ENCODE measurements around the gene FAM111A. TPM values are rescaled to one million over a fixed set of nuclear protein-coding genes. Genes with fewer than 3 reads are reported as not detected.
"Not testable (repeated sequence)": the region's sequence is repeated elsewhere in the genome, so short reads cannot be mapped to it uniquely, and the experiment has no call there.

The FAM111A gene, protein sequence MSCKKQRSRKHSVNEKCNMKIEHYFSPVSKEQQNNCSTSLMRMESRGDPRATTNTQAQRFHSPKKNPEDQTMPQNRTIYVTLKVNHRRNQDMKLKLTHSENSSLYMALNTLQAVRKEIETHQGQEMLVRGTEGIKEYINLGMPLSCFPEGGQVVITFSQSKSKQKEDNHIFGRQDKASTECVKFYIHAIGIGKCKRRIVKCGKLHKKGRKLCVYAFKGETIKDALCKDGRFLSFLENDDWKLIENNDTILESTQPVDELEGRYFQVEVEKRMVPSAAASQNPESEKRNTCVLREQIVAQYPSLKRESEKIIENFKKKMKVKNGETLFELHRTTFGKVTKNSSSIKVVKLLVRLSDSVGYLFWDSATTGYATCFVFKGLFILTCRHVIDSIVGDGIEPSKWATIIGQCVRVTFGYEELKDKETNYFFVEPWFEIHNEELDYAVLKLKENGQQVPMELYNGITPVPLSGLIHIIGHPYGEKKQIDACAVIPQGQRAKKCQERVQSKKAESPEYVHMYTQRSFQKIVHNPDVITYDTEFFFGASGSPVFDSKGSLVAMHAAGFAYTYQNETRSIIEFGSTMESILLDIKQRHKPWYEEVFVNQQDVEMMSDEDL
- polyA plus RNA-seq (ENCODE audit: insufficient read length in 4 of 4) = 10 to 100 TPM; 48.3 to 90.1 (median 65.6) TPM

DNA sequence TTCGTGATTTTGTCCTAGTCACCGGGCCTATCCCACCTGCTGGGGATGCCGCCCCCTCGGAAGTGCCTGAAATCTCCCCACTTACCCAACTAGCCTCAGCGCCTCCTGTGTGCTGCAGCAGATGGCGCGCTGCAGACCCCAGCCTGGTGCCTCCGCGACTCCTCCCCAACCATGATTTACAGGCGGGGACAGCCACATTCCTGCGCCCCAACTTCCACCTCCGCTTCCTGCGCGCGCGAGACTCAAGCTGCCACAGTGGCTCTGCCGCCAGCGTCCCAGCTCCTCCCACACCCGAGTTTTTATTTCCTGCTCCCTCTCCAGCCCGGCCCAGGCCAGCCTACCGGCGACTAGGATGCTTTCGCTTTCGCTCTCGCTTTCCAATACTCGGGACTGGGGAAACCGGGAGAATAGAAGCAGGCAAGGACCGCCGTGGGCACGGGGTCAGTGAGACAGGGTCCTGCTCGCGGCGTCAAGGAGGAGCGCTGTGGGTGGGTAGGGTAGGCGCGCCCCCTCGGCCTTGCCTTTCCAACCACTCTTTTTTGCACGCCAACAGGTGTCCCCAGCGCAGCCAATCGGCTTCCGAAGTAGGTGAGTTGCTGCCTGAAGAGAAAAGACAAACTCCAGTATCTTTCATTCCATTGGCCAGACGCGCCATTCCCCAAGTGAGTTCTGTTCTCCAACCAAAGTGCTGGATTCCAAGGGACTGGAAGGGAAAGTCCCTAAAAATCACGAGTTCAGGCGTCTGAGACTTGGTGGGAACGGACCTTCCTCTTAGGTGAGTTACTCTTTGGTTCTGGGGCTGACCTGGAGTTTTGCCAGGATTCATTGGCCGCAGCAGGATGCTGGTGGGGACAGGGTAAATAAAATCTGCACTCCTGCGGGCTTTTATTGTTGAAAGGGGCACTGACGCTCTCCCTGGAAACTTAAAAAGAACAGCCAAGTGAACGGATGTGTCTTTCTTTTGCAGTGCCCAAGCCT, at the start of gene FAM111A:
Gene FAM111A (plus strand): TSS at position 327 of the 978 bp plus-strand sequence. CDS start 6,017 bp downstream, outside the sequence.
- peak in 3 of 4 donors; percentile 67 to 83 (median 82) for DNase-seq (ENCODE audit: low read depth in 4 of 4, low spot score in 2 of 4)

DNA sequence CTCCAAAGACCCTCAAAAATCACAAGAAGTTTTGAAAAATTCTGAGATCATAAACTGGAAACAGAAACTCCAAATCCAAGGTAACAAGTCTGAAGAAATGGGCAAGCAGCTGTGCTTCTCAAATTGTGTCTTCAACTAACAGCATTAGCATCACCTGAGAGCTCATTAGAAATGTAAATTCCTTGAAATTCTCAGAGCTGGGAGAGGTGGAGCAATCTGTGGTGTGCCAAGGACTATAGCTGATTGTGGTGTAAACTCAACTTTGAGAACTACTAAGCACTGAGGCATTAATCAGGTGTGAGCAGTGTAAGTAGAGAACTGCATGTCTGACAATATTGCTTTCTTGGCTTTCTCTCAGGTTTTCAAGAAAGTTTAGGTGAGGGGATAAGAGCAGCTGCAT, 49.1 kb upstream of the FAM111A start:
- DNase-seq (ENCODE audit: low read depth in 4 of 4, low spot score in 2 of 4) = not testable (repeated sequence)

DNA sequence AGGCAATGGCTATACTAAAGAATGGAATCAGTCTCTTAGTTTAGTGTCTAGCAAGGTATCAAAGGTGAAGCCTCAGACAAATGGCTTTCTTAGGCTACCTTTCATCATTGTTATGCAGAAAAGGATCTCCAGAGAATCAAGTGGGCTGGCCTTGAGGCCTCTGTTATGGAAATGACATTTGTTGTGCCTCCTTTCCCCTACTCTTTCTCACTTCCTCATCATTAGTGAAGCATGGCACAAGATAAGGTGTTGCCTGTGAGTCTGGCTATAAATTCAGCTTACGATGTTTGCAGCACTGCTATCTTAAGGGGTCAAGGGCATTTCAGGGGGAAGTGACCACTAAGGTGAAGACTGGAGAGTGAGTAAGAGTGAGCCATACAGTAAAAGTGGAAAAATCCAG, 47.4 kb upstream of the FAM111A start:
- DNase-seq (ENCODE audit: low read depth in 4 of 4, low spot score in 2 of 4) = not testable (repeated sequence)

DNA sequence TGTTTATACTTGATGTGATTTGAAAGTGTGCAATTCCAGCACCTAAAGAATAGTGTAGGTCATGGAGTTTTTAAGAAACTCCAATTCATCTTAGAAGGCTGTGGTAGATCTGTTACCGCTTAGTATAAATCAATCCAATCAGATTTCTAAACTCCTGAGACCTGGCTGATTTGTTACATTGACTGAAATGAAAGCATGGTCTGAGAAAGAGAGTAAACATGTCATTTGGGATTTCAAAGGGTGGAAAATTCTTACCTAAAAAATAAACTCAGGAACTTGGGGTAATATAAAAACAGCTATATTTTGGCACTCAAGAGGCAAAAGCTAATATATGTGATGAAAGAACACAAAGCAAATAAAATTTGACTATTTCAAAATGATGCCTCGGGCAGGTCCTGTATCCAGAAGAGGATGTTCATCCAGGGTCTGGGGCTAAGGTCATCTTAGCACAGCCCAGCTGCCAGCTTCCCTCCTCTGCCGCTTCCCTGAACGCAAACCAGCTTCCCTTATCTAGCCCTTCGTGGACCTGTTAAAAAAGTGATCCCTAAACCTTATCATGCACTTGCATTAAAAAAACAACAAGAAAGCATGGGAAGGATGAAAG, 46.6 kb upstream of the FAM111A start:
- not testable (repeated sequence) for DNase-seq (ENCODE audit: low read depth in 4 of 4, low spot score in 2 of 4)

DNA sequence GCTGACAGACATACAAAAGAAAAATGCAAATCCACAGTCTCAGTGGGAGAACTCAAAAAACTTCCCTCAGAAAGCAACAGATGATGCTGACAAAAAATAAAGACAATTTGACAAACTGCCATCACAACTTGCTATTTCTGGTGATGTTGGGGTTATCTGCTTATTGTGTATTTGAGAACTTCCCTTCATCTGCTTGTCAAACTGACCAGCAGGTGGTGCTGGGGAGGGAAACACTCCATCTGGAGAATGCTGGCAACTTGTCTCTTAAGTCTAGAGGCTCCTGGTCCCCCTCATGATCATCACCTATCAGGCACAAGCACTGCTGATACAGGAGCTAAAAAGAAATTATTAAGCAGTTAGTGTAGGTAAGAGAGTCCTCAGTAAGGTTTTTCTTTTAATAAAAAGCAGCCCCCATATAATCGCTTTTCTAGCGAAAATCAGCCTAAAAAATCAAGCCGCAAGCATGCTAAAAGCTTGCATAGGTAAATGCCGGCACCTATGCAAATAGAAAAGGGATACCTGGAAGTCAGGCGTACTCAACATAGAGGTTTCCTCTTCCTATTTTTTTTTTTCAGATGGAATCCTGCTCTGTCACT, 45.4 kb upstream of the FAM111A start:
- DNase-seq (ENCODE audit: low read depth in 4 of 4, low spot score in 2 of 4) = peak in 1 of 4 donors; percentile 40

DNA sequence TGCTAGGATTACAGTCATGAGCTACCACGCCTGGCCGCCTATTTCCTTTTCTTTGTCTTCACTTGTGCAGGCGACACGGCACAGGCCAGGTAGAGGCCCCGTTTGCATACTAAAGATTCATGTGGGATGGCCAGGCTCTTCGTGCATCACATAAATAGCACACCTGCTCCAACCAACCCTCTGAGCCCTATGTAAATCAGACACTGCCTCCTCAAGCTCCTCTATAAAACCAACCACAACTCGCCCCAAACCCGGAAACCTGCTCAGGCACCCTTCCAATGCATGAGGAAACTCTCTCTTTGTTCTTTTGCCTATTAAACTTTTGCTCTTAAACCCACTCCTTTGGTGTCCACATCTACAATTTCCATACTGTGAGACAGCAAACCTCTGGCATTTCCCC, 44.7 kb upstream of the FAM111A start:
- not testable (repeated sequence) for DNase-seq (ENCODE audit: low read depth in 4 of 4, low spot score in 2 of 4)

DNA sequence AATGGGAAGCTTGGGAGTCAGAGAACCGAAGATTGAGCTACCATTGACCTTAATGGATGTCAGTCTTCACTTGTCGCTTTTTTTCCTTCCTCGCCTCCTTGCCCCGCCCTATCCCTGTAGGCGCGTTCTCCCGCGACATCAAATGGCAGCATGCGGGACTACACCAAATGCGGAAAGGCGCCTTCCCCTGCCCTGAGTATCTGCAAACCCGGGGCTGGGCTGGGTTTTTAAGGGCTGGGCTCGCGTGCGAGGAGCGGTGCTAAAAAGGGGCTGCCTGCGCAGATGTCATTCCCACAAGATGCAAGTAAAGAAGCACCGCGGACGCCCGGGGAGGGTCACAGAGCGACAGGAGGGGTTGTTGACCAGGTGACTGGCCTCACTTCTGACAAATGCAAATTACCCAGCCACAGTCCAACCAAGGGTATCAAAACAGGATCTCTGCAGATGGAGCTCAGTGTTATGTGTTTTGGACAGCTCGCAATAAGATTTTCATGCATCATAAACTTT, 40.3 kb upstream of the FAM111A start:
- DNase-seq (ENCODE audit: low read depth in 4 of 4, low spot score in 2 of 4) = peak in 2 of 4 donors; percentile 25 to 48

DNA sequence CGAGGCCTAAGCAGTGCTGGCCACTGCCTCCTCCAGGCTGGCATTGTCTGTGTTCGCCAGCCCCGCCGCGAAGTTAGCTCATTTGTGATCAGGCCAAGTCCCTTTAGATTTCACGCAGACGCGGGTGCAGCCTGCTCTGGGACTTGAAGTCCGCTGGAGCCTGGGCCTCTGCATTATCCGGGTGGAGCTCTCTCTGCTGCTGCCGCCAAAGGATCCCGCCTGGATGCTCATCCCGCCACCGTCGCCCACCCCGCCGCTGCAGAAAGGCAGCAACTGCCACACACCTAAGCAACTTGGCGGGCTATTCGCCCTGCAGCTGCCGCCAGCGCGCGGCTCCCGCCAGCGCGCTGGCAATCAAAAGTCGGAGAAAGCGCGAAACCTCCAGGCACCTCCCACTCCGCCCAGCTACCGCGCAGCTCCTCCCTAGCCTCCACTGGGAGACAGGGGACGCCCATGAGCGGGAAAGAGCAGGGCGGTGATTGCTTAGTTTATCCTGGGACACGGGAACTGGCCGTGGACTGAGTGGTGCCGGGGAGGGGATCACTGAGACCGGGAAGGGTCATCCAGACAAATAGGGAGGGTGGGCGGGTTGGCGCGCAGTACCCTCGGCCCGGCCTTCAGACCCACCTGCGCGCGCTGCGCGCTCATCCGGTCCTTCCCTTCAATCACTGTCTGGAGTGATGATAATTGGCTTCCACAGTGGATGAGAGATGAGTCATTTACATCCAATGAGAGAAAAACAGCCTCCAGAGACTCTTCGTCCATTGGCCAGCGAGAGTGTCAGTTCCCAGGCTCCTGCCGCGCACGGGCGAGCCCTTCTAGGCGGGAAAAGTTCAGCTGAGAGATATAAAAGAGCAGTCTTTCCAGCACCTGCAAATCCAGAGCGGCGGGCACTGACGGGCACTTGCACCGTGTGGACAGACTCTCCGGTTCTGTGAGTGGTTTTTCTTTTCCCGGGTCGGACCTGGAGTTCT, 36.0 kb upstream of the FAM111A start, which contains the start of gene FAM111B:
Gene FAM111B (plus strand): TSS at position 875 of the 974 bp plus-strand sequence. CDS start 2,389 bp downstream, outside the sequence.
- DNase-seq (ENCODE audit: low read depth in 4 of 4, low spot score in 2 of 4) = peak; percentile 63 to 89 (median 77)

DNA sequence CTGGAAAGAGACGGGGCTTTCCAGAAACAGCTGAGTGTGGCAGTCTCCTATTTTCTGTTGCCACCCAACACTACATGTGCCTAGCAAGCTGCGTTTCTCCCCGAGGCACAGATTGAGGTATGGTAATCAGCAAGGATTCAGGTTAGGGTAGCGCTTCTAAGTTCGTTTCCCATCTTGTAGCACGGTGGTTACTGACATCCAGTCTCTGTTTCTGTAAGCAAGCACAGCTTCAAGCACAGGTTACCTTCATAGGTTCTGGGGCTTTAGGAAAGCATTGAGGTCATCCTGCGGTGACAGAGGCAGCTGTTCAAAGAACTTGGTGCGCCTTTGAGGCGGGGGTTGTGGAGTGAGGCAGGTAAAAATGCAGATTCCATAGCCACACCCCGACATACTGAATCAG, 34.9 kb upstream of the FAM111A start:
- DNase-seq (ENCODE audit: low read depth in 4 of 4, low spot score in 2 of 4) = peak in 1 of 4 donors; percentile 17

DNA sequence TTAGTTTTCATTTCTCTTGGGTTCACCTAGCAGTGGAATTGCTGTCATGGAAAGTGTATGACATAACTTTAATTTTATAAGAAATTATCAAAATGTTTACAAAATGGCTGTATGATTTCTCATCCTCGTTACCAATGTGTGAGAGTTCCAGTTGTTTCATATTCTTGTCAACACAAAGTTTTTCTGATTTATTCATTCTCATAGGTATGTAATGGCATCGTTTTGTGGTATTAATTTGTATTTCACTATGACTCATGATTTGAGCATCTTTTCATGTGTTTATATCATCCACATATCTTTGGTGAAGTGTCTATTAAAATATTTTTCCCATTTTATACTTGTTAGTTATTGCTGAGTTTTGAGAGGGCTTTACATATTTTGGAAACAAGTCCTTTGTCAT, 30.2 kb upstream of the FAM111A start:
- DNase-seq (ENCODE audit: low read depth in 4 of 4, low spot score in 2 of 4) = no peak

DNA sequence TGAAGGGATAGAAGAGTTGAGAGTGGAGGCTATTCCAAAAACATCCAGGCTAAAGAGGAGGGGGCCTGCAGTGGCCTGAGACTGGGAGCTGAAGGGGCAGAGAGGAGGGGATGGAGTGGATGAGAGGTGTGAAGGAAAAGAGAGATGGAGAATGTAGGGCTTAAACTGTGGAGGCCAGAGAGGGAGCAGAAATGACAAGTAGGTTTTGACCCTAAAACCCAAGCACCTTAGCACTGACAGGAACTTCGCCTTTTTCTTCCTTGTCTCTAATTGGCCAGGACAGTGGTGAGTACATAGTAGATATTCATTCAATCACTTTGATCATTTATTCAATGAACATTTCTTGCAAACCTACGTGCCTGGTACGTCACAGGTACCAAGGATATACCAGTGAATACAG, 28.3 kb upstream of the FAM111A start:
- no peak for DNase-seq (ENCODE audit: low read depth in 4 of 4, low spot score in 2 of 4)

DNA sequence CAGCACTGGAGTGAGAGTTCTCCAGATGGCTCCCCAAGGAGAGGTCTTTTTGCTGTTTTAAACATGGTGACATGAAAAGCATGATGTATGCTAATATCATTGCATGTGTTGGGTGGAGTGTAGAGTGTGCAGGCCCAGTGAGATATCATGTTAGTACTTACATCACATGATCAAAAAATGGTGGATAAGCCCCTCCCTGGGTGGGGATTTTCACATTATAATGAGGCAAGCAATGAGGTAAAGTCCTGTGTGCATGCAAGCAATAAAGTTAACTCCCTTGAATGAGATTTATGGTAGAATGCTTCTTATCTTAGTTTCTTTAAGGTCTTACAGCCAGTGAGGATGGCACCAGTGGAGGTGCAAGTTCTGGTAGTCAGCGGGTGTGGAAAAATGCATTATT, 27.1 kb upstream of the FAM111A start:
- no peak for DNase-seq (ENCODE audit: low read depth in 4 of 4, low spot score in 2 of 4)

DNA sequence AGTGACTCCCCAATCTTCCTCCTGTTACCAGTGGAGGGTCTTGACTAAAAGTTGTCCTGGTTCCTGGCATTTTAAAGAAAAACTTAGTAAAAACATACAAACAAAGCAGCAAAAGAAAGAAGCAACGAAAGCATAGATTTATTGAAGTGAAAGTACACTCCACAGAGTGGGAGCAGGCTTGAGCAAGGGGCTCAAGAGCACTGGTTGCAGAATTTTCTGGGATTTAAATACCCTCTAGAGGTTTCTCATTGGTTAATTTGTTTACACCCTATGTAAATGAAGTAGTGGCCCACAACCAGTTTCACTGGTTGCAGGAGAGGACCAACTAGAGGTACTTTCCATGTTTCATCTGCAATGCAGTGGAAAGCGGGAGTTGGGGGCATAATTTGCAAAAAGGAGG, 24.9 kb upstream of the FAM111A start:
- no peak for DNase-seq (ENCODE audit: low read depth in 4 of 4, low spot score in 2 of 4)

DNA sequence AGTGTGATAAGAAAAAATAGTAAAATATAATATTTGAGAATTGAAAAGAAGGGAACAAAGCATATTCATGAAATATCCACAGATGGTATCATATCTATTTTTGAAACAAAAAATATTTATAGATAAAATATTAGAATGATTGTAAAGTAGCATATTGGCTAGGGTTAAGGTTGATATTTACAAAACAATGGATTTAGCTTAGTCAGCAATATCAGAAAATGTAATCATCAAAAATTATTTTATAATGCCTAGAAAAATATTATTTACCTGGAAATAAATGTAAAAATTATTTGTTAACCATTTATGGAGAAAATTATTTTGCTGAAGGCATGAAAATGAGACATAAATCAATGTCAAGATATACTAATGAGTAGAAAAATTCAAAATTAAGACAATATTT, 22.8 kb upstream of the FAM111A start:
- no peak for DNase-seq (ENCODE audit: low read depth in 4 of 4, low spot score in 2 of 4)

DNA sequence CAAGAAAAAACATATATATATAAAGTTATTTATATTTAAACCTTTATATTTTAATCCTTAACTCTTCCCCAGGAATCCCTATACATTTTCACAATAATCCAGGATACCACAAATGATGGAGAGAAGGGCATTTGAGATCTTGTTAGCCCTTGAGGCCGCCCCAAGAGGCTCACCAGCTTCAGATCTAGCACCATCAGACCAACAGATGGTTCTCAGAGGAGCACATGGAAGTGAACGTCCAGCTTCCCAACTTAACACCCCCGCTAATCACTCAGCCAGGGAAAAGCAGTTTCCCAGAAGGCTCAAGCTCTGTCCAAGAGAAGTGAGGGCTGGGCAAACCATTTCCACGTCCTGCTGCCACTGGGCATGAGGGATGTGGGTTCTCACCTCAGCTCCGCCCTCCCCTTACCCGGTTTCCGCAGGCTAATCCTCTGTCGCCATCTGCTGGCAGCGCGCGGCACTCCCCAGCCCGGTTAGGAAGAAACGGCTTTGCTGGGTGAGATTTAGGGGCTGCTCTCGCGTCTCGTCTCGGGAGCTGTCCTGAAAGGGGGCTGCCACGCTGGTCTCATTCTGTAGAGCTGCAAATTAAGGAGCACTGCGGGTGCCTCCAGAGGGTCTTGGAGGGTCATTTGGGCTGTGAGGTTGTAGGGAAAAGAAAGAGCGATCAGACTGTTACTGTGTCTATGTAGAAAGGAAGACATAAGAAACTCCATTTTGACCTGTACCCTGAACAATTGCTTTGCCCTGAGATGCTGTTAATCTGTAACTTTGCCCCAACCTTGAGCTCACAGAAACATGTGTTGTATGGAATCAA, 6.8 kb upstream of the FAM111A start:
- DNase-seq (ENCODE audit: low read depth in 4 of 4, low spot score in 2 of 4) = peak in 1 of 4 donors; percentile 80

DNA sequence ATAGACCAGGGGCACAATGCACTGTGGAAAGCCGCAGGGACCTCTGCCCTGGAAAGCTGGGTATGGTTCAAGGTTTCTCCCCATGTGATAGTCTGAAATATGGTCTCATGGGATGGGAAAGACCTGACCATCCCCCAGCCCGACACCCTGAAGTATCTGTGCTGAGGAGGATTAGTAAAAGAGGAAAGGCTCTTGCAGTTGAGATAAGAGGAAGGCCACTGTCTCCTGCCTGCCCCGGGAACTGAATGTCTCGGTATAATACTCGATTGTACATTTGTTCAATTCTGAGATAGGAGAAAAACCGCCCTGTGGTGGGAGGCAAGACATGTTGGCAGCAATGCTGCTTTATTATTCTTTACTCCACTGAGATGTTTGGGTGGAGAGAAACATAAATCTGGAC, 6.1 kb upstream of the FAM111A start:
- DNase-seq (ENCODE audit: low read depth in 4 of 4, low spot score in 2 of 4) = not testable (repeated sequence)

DNA sequence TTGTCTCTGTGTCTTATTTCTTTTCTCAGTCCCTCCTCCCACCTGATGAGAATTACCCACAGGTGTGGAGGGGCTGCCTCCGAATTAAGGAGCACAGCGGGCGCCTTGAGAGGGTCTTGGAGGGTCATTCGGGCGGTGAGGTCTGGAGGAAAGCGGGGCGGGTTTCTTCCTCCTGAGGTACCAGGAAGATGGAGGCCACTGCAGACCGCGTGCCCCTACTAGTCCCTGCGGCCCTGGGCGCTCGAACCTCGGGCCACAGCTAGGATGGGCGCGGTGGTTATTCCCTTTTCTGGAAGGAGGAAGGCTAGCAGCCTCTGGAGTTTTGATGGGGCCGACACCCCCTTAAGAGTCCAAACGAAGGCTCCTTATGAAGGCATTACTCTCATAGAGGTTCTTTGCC, 5.5 kb upstream of the FAM111A start:
- no peak for DNase-seq (ENCODE audit: low read depth in 4 of 4, low spot score in 2 of 4)

DNA sequence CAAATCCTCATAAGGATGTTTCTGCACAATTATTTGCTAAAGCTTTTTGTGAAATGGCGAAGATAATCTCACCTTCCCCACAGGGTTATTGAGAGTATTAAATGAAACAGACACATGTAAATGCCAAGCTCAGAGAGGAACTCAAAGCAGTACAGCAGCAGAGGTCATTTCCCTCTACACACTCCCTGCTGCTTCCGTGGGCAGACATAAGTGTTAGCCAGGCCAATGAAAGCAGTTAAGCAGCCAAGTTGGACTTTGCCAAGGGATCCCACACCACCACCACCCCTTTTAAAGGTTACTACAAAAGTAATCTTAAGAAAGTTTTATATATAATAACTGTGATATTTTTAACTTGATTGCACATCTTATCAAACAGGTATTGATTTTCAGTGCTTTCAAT, 4.0 kb upstream of the FAM111A start:
- DNase-seq (ENCODE audit: low read depth in 4 of 4, low spot score in 2 of 4) = no peak

Measured in left renal cortex interstitium (tissue), 4 donors.